MM.1S (cell line): ENCODE data around the gene DOC2A.

Experiments
- CTCF ChIP-seq: fragments of 300-600 bp; sonication (generic); IDR thresholded peaks from 2 replicates; pipeline ENCODE4 v1.5.1; 2016; ENCODE audit warnings: antibody characterized with exemption, low read length, mixed read lengths
- EZH2 ChIP-seq: fragments of 300-600 bp; sonication (generic); optimal IDR thresholded peaks from 2 replicates; pipeline ENCODE3; 2017; ENCODE audit warnings: low read depth, mild to moderate bottlenecking, antibody characterized with exemption, low read length, mixed read lengths

DNA sequence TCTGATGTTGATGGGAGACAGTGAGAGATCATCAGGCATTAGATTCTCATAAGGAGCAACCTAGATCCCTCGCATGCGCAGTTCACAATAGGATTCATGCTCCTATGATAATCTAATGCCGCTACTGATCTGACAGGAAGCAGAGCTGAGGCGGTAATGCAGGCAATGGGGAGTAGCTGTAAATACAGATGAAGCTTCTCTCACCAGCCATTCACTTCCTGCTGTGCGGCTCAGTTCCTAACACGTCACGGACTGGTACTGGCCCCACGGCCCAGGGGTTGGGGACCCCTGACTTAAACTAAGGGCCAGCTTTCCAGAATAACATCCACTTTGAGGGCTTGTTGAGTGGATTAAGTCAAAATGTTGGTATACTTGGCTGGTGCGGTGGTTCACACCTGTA lies 51.5 kb downstream of the DOC2A start:
- no peak for TF ChIP-seq CTCF
- no peak for TF ChIP-seq EZH2
